GM21737 (cell line): Measurements from ENCODE around the gene KHSRP.

Experiments
- ATAC-seq: cut with Tn5 transposase; IDR thresholded peaks from one replicate; pipeline ENCODE4 v1.9.1; 2021; ENCODE audit warnings: mild to moderate bottlenecking, moderate library complexity; ENCODE audit not compliant: unreplicated experiment

The KHSRP gene

DNA sequence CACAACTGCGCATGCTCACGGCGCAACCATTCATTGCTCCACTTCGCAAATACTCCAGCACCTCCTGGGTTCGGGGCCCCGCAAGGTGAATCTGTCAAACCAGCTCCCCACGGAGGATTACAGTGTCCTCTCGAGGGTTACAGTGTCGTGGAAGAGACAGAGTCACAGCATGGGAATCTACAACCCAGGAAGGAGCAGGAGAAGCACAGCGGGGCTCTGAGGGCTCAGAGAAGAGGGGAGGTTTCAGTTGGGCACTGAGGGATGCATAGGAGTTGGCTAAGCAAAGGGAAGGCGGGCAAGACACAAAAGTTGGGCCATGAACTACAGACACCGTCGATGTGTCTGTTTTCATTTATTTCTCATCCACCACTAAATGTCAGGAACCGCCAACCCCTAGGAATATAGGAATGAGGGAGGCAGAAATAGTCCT, 30.6 kb downstream of the KHSRP start:
- no peak for ATAC-seq

DNA sequence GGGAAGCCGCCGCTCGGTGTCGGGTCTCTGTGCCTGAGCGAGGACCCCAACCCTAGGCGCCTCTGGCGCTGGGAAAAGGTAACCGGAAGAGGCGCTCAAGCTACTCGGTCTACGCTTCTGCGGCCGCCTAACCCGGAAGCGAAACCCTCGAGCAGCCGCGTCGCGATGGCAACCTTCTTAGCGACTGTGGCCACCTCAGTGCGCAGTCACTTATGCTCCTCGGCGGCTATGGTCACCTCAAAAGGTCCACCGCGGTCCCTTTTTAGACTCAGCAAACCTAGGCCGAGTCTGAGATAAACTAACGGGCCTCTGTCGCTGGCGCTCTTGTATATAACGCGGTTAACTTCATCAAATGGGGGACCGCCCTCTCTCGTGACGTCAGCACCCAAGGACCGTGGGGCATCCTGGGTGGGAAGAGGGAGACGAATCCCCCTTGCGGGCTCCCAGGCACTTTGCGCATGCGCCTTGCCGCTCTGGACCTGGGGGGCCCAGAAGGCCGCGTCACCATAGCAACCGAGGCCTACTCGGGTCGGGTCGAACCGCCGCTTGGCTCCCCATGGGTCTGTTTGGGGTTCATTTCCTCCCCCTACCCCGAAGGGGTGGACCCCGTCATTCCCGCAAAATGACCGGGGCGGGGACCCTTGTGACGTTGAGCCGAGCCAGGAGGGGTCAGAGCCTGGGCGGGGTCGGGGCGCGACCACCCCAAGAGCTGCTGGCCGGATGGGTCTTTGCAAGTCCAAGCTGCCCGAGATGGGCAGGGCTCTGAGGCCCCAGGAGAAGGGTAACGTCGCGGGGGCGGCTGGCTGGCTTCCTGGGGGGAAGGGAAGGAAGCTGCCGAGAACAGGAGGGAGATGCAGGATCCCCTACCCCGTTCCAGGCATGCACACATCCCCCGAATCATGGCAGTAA, 31.3 kb downstream of the KHSRP start, which contains the start of gene GTF2F1:
Gene GTF2F1 (minus strand): TSS at position 91 of the 909 bp plus-strand sequence. CDS start 169 bp downstream, outside the sequence.
- peak; percentile 75 for ATAC-seq

DNA sequence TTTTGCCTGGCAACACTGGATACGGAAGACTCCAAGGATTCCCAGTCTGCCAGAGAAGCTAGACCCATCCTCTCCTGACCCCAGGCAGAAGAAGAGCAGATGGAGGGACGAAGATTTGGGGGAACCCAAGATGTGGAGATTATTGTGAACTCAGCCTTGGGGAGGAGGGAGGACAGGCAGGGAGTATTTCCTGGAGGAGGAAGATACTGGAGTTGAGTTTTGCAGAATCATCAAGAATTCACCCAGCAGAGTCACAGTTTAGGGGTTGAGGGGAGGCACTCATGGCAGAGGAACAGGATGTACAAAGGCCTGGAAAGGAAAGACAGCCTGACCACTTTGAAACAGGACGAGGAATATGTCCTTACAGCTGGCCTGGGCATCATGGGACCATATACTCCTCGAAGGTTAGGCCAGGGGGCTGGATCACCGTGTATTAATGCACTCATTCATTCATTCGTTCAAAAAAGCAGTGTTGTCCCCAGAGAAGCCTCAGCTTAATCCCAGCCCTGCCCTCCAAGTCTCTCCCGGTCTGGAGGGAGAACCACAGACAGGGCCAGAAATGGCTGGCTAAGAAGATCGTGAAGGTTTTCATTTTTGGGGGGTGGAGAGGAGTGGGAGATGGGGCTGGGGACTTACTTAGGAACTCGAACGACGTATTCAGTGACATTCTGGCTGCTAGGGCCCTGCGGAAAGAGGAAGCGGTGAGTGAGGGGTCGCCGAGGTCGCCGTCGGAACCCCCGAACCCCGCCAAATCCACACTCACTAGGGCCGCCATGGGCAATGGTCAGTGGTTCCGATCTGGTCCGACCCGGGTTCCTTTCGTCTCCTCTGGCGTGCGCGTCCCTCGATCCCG, 32.2 kb downstream of the KHSRP start:
- no peak for ATAC-seq

DNA sequence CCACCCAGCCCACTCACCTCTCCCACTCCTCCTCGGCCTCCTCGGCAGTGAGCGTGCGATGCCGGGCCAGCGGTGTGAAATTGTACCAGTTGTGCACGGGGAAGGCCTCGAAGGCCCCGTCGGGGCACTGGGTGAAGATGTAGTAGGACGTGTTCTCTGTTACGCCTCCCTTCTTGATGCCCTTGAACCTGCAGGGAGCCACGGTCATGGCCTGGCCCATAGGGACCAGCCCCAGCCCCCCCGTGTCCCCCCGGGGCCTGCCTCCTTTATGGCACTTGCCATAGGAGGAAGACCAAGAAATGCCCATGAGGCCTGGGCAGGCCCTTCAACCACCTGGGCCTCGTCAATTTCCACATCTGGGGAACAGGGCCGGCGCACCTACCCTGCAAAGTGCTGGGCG, 37.2 kb downstream of the KHSRP start:
- ATAC-seq, result no peak

DNA sequence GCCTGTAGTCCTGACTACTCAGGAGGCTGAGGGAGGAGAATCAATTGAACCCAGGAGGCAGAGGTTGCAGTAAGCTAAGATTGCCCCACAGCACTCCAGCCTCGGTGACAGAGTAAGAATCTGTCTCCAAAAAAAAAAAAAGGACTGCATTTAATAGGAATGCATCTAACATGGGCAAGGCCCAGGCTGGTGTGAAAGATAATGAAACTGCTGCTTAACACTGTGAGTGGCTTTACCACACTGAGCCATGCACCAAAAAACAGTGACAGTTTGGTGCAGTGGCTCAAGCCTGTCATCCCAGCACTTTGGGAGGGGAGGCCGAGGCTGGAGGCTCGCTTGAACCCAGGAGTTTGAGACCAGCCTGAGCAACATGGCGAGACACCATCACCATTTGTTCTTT, 40.2 kb downstream of the KHSRP start:
- ATAC-seq, result no peak

DNA sequence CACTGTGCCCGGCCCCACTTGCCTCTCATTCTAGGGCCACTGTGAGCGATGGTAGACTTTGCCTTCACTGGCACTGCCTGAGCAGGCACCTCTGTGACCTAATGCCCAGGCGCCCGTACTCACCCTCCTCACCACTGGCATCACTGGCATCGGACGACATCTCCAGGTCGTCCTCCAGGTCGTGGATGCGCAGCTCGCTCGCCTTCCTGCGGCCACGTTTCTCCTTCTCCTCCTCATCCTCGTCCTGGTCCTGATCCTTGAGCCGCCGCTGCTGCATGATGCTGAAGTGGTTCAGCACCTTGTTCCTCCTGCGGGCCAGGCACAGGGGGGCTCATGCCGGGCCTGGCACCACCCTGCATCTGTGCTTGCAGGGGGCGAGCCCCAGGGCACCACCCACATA, 41.4 kb downstream of the KHSRP start:
- ATAC-seq, result no peak

DNA sequence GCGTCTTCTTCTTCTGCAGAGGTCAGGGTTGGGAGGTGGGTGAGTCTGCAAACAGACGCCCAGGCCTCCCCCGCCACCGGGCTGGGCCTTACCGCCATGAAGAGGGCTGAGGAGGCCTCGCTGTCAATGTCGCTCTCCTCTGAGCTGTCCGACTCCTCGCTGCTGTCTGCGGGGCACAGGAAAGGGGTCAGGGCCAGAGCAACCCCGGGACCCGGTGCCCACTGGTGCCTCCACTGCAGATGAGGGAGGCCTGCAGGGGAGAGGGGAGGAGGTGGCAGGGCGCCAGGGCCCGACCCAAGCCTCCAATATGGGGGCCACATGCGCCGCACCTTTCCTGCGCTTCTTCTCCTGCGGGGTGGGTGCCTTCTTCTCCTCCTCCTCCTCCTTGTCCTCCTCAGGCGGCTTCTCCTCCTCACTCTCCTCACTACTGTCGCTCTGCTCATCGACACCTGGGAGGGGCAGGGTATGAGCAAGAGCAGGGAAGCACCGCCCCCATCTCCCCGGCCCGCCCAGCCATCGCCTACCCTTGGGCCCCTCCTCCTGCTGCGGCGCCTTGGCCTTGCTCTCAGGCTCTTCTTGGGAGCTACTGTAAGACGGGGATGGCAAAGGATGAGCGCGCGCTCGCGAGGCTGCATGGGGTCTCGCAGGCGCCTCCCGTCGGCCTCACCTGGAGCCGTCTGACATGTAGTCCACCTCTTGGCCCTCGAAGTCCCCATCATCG, 43.4 kb downstream of the KHSRP start:
- ATAC-seq, result no peak

DNA sequence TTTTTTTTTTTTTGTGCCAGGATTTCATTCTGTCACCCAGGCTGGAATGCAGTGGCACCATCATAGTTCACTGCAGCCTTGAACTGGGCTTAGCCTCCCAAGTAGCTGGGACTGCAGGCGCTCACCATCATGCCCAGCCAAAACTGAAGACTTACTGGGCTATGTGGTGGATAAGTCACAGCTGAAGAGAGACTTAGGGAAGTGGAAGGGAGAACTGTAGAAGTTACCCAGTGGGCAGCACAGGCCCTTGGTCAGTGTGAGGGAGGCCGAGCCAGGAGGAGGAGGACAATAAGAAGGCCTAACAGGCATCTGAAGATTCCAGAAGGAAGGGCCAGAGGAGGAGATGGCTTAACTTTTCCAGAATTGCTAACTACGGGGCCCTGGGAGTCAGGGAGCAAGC, 44.9 kb downstream of the KHSRP start:
- ATAC-seq, result no peak

DNA sequence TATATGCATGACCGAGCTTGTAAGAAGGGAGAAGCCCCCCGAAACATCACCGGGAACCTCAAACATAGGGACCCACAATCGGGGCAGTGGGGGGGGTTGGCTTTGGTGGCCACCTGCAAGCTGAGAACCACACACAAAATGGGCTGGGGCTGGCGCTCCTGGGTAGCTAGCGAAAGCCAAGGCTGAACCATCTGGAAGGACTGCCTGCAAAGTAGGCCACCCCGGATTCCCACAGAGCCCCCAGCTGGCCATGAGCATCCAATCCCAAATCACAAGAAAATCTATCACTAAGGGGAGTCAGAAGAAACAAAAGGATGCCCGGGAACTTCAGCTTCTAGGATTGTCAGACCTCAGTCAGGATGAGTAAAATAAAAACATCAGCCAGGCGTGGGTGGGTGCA, 46.1 kb downstream of the KHSRP start:
- no peak for ATAC-seq

DNA sequence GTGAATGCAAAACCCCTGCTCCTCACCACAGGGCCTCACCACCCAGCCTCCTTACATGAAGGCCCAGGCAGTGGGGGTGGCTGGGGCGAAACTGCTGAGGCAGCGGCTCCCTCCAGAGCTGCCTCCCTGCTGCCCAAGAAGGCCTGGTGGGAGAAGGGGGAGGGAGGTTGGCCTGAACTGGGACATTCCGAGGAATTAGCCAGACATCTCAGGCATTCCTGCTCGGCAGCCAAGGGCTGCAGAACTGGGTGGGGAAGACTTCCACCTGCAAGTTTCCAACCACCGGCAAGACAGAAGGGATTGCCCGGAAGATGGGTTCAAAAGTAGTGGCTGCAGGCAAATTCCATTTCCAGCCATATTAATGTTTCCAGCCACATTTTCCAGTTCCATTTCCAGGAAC, 46.6 kb downstream of the KHSRP start:
- ATAC-seq, result no peak

DNA sequence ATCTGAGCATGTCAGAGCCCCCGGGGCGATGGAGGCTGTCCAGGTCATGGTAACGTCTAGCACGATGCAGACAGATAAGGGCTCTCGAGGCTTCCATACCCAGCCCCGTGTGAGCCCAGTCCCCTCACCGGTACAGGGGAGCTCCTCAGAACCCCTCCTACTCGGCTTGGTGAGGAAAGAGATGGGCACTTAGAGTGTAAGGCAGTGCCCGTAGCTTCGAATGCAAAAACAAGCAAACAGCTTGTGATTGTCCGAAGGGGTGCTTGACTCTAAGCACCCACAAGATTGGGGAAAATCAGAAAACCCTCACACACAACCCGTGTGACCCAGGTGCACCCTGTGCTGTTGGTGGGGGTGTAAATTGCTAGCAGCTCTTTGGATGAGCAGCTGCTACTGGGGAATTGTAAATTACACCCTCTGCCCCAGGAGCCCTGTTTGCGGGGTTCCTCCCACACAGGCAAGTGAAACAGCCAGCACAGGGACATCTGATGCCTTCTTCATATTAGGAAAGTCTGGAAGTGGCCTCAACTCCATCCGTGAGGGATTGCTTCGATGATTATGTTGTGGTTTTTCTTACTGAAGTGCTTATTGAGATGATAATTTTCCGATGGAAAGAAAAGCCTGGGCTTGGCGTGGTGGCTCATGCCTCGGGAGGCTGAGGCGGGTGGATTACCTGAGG, 48.0 kb downstream of the KHSRP start:
- ATAC-seq, result no peak

DNA sequence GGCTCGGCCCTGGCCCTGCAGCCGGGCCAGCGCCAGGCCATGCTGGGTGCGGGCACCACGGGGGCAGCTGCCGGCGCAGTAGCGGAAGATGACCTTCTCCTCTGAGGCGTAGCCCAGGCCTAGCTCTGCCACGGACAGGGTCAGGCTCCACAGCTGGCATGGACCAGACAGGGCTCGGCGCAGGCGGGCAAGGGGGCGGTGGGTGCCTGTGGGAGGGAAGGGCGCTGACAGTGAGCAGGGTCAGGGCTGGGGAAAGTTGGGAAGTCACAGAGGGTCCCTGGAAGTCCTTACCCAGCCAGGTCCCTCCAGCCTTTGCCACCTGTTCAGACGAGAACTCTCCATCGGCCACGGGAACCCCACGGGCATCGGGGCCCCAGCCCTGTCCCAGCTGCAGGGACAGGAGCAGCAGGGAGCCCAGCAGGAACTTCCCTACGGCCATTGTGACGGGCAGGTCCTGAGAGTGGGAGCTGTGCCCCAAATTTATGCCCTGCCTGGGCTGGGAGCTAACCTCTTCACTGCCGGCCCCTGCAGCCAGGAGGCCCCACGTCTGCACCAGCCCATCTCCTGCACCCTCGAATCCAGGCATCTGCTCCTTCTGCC, 49.1 kb downstream of the KHSRP start, which contains the start of gene PSPN:
Gene PSPN (minus strand): TSS at position 523 of the 600 bp plus-strand sequence. CDS start 84 bp downstream, at position 439.
- no peak for ATAC-seq

DNA sequence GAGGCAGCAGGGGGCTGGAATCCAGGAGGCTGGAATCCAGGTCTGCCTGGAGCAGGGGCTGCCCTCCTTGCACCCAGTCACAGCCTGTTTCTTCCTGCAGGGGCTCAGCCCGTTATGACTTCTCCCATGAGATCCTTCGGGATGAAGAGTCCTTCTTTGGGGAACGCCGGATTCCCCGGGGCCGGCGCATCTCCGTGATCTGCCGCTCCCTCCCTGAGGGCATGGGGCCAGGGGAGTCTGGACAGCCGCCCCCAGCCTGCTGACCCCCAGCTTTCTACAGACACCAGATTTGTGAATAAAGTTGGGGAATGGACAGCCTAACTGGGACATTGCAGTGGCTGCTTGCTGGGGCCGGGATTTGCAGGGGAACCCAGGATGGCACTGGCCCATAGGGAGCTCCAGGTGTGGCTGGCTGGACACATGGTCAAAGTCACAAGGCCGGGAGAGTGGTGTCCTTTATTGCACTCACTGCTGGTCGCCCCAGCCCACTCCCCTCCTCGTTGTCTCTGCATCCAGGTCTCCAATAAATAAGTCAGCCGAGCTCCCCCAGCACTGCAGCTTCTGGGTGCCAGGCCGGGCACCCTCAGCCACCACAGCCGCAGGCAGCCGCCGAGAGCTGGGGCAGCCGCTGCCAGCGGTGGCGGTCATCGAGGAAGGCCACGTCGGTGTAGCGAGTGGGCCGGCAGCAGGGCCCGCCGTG, 49.8 kb downstream of the KHSRP start:
- no peak for ATAC-seq

DNA sequence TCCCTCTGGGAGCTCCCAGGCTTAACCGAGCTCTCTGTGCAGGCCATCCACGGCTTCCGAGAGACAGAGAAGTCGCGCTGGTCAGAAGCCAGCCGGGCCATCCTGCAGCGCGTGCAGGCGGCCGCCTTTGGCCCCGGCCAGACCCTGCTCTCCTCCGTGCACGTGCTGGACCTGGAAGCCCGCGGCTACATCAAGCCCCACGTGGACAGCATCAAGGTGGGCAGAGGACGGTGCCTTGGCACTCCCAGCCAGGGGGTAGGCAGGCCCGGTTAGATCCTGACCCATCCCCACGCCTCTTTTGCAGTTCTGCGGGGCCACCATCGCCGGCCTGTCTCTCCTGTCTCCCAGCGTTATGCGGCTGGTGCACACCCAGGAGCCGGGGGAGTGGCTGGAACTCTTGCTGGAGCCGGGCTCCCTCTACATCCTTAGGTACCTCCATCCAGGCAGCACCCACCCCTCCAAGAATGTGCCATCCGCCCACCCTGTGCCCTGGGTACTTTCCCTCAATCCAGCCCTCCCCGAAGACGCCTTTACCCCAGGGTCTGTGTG, 50.4 kb downstream of the KHSRP start:
- ATAC-seq, result no peak

DNA sequence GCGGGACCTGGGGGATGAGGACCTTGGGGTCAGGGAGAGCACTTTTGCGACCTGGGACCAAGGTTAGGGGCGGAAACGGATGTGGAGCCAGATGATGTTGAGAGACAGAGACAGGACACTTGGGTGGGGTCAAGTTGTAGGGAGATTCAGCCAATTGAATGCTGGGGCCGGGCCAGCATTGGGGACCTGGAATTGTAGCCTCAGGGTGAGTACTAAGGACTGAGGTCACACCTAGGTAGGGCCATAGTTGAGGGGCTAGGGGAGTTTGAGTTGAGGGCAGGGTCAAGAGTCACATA, 50.9 kb downstream of the KHSRP start:
- ATAC-seq, result no peak

DNA sequence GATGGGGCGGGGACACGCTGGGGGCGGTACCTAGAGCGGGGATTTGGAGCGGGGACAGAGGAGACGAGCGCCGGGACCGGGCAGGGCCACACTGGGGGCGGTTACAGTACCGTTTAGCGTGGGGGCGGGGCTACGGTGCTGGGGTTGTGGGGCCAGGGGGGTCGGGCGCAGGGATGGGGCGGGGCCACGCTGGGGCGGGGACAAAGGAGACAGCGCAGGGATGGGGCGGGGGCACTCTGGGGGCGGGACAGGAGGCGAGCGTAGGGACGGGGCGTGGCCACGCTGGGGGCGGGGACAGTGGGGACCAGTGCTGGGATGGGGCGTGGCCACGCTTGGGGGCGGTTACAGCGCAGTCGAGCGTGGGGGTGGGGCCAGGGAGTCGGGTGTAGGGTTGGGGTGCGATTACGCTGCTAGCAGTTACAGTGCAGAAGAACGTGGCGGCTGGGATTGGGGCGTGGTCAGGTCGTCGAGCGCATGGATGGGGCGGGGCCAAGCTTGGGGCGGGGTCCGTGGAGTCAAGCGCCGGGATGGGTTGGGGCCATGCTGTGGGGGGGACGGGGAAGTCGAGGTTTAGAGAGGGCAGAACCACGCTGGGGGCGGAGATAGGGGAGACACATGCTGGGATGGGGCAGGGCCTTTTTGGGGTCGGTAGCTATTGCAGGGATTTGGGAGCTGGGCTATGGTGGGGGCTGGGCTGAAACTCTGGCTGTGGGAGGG, 51.4 kb downstream of the KHSRP start:
- ATAC-seq, result peak; percentile 63

DNA sequence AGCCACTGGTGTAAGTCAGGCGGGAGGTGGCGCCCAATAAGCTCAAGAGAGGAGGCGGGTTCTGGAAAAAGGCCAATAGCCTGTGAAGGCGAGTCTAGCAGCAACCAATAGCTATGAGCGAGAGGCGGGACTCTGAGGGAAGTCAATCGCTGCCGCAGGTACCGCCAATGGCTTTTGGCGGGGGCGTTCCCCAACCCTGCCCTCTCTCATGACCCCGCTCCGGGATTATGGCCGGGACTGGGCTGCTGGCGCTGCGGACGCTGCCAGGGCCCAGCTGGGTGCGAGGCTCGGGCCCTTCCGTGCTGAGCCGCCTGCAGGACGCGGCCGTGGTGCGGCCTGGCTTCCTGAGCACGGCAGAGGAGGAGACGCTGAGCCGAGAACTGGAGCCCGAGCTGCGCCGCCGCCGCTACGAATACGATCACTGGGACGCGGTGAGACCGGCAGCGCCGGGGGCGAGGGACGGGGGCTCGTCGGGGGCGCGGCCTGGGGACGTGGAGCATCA, 52.0 kb downstream of the KHSRP start, which contains the start of gene ALKBH7:
Gene ALKBH7 (plus strand): TSS at position 201 of the 502 bp plus-strand sequence. CDS start 27 bp downstream, at position 228.
- ATAC-seq, result peak; percentile 62

DNA sequence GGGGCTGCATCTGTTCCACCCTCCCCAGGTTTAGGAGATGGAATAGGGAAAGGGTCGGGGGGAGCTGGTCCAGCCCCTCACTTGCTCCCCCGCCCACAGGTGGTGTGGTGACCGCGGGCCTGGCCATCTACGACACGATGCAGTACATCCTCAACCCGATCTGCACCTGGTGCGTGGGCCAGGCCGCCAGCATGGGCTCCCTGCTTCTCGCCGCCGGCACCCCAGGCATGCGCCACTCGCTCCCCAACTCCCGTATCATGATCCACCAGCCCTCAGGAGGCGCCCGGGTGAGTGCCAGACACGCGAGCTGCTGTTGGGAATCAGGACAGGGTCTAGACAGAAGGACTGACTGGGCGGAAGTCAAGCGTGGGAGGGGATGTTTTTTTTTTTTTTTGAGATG, 60.3 kb downstream of the KHSRP start:
- ATAC-seq, result no peak
